Measurements from ENCODE around the gene KBTBD12. TPM values are rescaled to one million over a fixed set of nuclear protein-coding genes. Genes with fewer than 3 reads are reported as not detected.

Gene KBTBD12
- total RNA-seq, 3 donors from 2014 or later (not counting 1 experiment from before 2014, with no cell fraction given), result 0.12 TPM; not detected in 2

- no peak for DNase-seq
- no peak for ATAC-seq
- Mint-ChIP-seq H3K27ac (no peak overlapping the region), H3K27me3 (ENCODE audit: low read depth in 2 of 2) (peaks cover 0 to 2% of the 10 kb centered on the region in 2 donors), H3K36me3 (no peaks in the 10 kb centered on the region), H3K9me3 (peaks cover 6 to 9% of the 10 kb centered on the region in 2 donors), H3K4me3 (no peak overlapping the region), H3K4me1 (no peaks in the 10 kb centered on the region)
- WGBS (ENCODE audit: insufficient coverage), result 87% methylated on average over 2 of the region's 3 CpGs
- H3K27ac ChIP-seq (ENCODE audit: low read length), result no peak overlapping the region
- intact Hi-C loops (cut with micrococcal nuclease), result no loop called here
- no peaks in the 10 kb centered on the region for H3K27me3 ChIP-seq (ENCODE audit: control insufficient read depth, insufficient read depth, low read length)
- H3K4me1 ChIP-seq (ENCODE audit: control insufficient read depth, insufficient read depth, low read length), result no peaks in the 10 kb centered on the region
- H3K36me3 ChIP-seq (ENCODE audit: control insufficient read depth, insufficient read depth, low read length), result no peaks in the 10 kb centered on the region
- peaks cover 15% of the 10 kb centered on the region for H3K9me3 ChIP-seq (ENCODE audit: control insufficient read depth, insufficient read depth, low read length)
- TF ChIP-seq CTCF (IDR thresholded peaks at IDR 0.05), result no peak
- H3K4me3 ChIP-seq (ENCODE audit: low read length), result no peak overlapping the region
Measured at GRCh38 chr3:127894481-127894880, 20.6 kb upstream of the KBTBD12 start.

GRCh38 chr3:127899200-127899599, 15.8 kb upstream of the KBTBD12 start:
- Mint-ChIP-seq H3K36me3 (no peaks in the 10 kb centered on the region), H3K4me3 (no peak overlapping the region), H3K27me3 (ENCODE audit: low read depth in 2 of 2) (peaks cover 7 to 11% of the 10 kb centered on the region in 2 donors), H3K4me1 (no peaks in the 10 kb centered on the region), H3K9me3 (peaks cover 3 to 4% of the 10 kb centered on the region in 2 donors), H3K27ac (no peak overlapping the region)
- H3K4me3 ChIP-seq (ENCODE audit: low read length), result no peak overlapping the region
- no peak for ATAC-seq
- WGBS (ENCODE audit: insufficient coverage), result 94% methylated on average over 6 of the region's 6 CpGs
- no peaks in the 10 kb centered on the region for H3K9me3 ChIP-seq (ENCODE audit: control insufficient read depth, insufficient read depth, low read length)
- no peaks in the 10 kb centered on the region for H3K27me3 ChIP-seq (ENCODE audit: control insufficient read depth, insufficient read depth, low read length)
- no peaks in the 10 kb centered on the region for H3K36me3 ChIP-seq (ENCODE audit: control insufficient read depth, insufficient read depth, low read length)
- DNase-seq, result no peak
- TF ChIP-seq CTCF (IDR thresholded peaks at IDR 0.05), result no peak
- no peaks in the 10 kb centered on the region for H3K4me1 ChIP-seq (ENCODE audit: control insufficient read depth, insufficient read depth, low read length)
- H3K27ac ChIP-seq (ENCODE audit: low read length), result no peak overlapping the region
- intact Hi-C loops (cut with micrococcal nuclease), result no loop called here

- WGBS (ENCODE audit: insufficient coverage), result 56% methylated on average over 3 of the region's 3 CpGs
- H3K9me3 Mint-ChIP-seq, result peaks cover 4% of the 10 kb centered on the region in 2 donors
- no peaks in the 10 kb centered on the region for H3K4me1 Mint-ChIP-seq
- no peak for DNase-seq
- Histone ChIP-seq H3K4me1 (ENCODE audit: control insufficient read depth, insufficient read depth, low read length) (no peaks in the 10 kb centered on the region), H3K4me3 (ENCODE audit: low read length) (no peak overlapping the region), H3K36me3 (ENCODE audit: control insufficient read depth, insufficient read depth, low read length) (no peaks in the 10 kb centered on the region), H3K9me3 (ENCODE audit: control insufficient read depth, insufficient read depth, low read length) (no peaks in the 10 kb centered on the region), H3K27me3 (ENCODE audit: control insufficient read depth, insufficient read depth, low read length) (peaks cover 2% of the 10 kb centered on the region), H3K27ac (ENCODE audit: low read length) (no peak overlapping the region)
- no peaks in the 10 kb centered on the region for H3K36me3 Mint-ChIP-seq
- no peak for TF ChIP-seq CTCF (IDR thresholded peaks at IDR 0.05)
- intact Hi-C loops (cut with micrococcal nuclease), result no loop called here
- ATAC-seq, result no peak
- H3K27ac Mint-ChIP-seq, result no peak overlapping the region
- peaks cover 12 to 15% of the 10 kb centered on the region in 2 donors for H3K27me3 Mint-ChIP-seq (ENCODE audit: low read depth in 2 of 2)
- no peak overlapping the region for H3K4me3 Mint-ChIP-seq
Measured at GRCh38 chr3:127899766-127900165, 15.3 kb upstream of the KBTBD12 start.

GRCh38 chr3:127900536-127900935, 14.5 kb upstream of the KBTBD12 start:
- intact Hi-C loops (cut with micrococcal nuclease), result no loop called here

More at GRCh38 chr3:127900536-127900935, 14.5 kb upstream of the KBTBD12 start:
- no peaks in the 10 kb centered on the region for H3K36me3 Mint-ChIP-seq
- no peak overlapping the region for H3K27ac Mint-ChIP-seq
- peaks cover 14 to 22% of the 10 kb centered on the region in 2 donors for H3K27me3 Mint-ChIP-seq (ENCODE audit: low read depth in 2 of 2)
- H3K4me1 Mint-ChIP-seq, result no peaks in the 10 kb centered on the region
- TF ChIP-seq CTCF (IDR thresholded peaks at IDR 0.05), result no peak
- 92% methylated on average over 3 of the region's 5 CpGs for WGBS (ENCODE audit: insufficient coverage)
- Histone ChIP-seq H3K9me3 (ENCODE audit: control insufficient read depth, insufficient read depth, low read length) (no peaks in the 10 kb centered on the region), H3K4me1 (ENCODE audit: control insufficient read depth, insufficient read depth, low read length) (no peaks in the 10 kb centered on the region), H3K27ac (ENCODE audit: low read length) (no peak overlapping the region), H3K27me3 (ENCODE audit: control insufficient read depth, insufficient read depth, low read length) (peaks cover 2% of the 10 kb centered on the region), H3K4me3 (ENCODE audit: low read length) (no peak overlapping the region), H3K36me3 (ENCODE audit: control insufficient read depth, insufficient read depth, low read length) (no peaks in the 10 kb centered on the region)
- peaks cover 4% of the 10 kb centered on the region in 2 donors for H3K9me3 Mint-ChIP-seq
- no peak for DNase-seq
- ATAC-seq, result no peak
- H3K4me3 Mint-ChIP-seq, result no peak overlapping the region

All from natural killer cell (primary cell).